Mesendoderm (in vitro differentiated cells): Measurements from ENCODE around the gene ARHGAP10.
"Not testable (repeated sequence)": the region's sequence is repeated elsewhere in the genome, so short reads cannot be mapped to it uniquely, and the experiment has no call there.

ENCODE experiments used
- DNase-seq: peaks from one replicate; pipeline ENCODE4 v3.0.0; 2013
- H2AK5ac ChIP-seq: 2 replicates; pipeline ENCODE4 v1.6.1; 2013; ENCODE audit warnings: low read length, inconsistent platforms
- H2BK120ac ChIP-seq: 2 replicates; pipeline ENCODE4 v1.6.1; 2013; ENCODE audit warnings: low read depth, mild to moderate bottlenecking, low read length, moderate library complexity, mixed read lengths
- H2BK15ac ChIP-seq: replicated peaks from 2 replicates; pipeline ENCODE4 v1.6.1; 2013; ENCODE audit warnings: low read depth, mild to moderate bottlenecking, moderate library complexity
- H2BK5ac ChIP-seq: 2 replicates; pipeline ENCODE4 v1.6.1; 2013; ENCODE audit warnings: low read length, inconsistent platforms
- H3K18ac ChIP-seq: 2 replicates; pipeline ENCODE4 v1.6.1; 2013; ENCODE audit warnings: mild to moderate bottlenecking, low read length, mixed read lengths
- H3K23ac ChIP-seq: one replicate; pipeline ENCODE4 v1.6.1; 2013; ENCODE audit warnings: low read length
- H3K27ac ChIP-seq: 2 replicates; pipeline ENCODE4 v1.5.1; 2013; ENCODE audit warnings: low read depth, mild to moderate bottlenecking, inconsistent platforms, low read length, moderate library complexity
- H3K27me3 ChIP-seq: 2 replicates; pipeline ENCODE4 v1.6.1; 2013; ENCODE audit warnings: low read length, control low read depth, mild to moderate bottlenecking, inconsistent platforms; ENCODE audit not compliant: insufficient read depth, poor library complexity
- H3K36me3 ChIP-seq: 2 replicates; pipeline ENCODE4 v1.6.1; 2013; ENCODE audit warnings: low read length, inconsistent platforms; ENCODE audit not compliant: control insufficient read depth, insufficient read depth
- H3K4ac ChIP-seq: one replicate; pipeline ENCODE4 v1.6.1; 2013; ENCODE audit warnings: low read depth, mild to moderate bottlenecking, low read length, moderate library complexity
- H3K4me1 ChIP-seq: 2 replicates; pipeline ENCODE4 v1.6.1; 2013; ENCODE audit warnings: low read depth, low read length, inconsistent platforms; ENCODE audit not compliant: control insufficient read depth
- H3K4me2 ChIP-seq: 2 replicates; pipeline ENCODE4 v1.6.1; 2013; ENCODE audit warnings: low read length
- H3K4me3 ChIP-seq: 2 replicates; pipeline ENCODE4 v1.5.1; 2013; ENCODE audit warnings: mild to moderate bottlenecking, low read length
- H3K56ac ChIP-seq: one replicate; pipeline ENCODE4 v1.6.1; 2013; ENCODE audit warnings: low read length
- H3K79me1 ChIP-seq: 2 replicates; pipeline ENCODE4 v1.6.1; 2013; ENCODE audit warnings: low read length, inconsistent platforms
- H3K79me2 ChIP-seq: 2 replicates; pipeline ENCODE4 v1.6.1; 2013; ENCODE audit warnings: mild to moderate bottlenecking, low read length; ENCODE audit not compliant: control insufficient read depth, insufficient read depth
- H3K9ac ChIP-seq: 2 replicates; pipeline ENCODE4 v1.6.1; 2013; ENCODE audit warnings: low read length, inconsistent platforms
- H4K5ac ChIP-seq: one replicate; pipeline ENCODE4 v1.6.1; 2013; ENCODE audit warnings: low read length
- H4K8ac ChIP-seq: one replicate; pipeline ENCODE4 v1.6.1; 2013; ENCODE audit warnings: low read depth, mild to moderate bottlenecking, control low read depth, low read length, moderate library complexity
- WGBS: extraction: QIAGEN DNeasy Blood & Tissue Kit; methylation state at CpG from one replicate; pipeline ENCODE4 v1.1.7; 2013; ENCODE audit warnings: low lambda C conversion rate, missing lambda C conversion rate; ENCODE audit not compliant: insufficient coverage; ENCODE audit errors: extremely low coverage; 5-methylcytosine and 5-hydroxymethylcytosine counted together

The ARHGAP10 gene

GRCh38 chr4:148079961-148080360 lies 348.1 kb downstream of the ARHGAP10 start:
- no peak overlapping the region for H3K4me2 ChIP-seq
- H3K9ac ChIP-seq, result no peak overlapping the region
- H3K23ac ChIP-seq, result no peak overlapping the region
- H4K8ac ChIP-seq, result no peak overlapping the region
- H2BK15ac ChIP-seq, result no peak overlapping the region
- no peaks in the 10 kb centered on the region for H3K27me3 ChIP-seq
- H3K4me3 ChIP-seq, result no peak overlapping the region
- H3K56ac ChIP-seq, result no peak overlapping the region
- H2AK5ac ChIP-seq, result no peak overlapping the region
- no peak overlapping the region for H4K5ac ChIP-seq
- H3K79me1 ChIP-seq, result no peaks in the 10 kb centered on the region
- H3K4ac ChIP-seq, result no peak overlapping the region
- H2BK120ac ChIP-seq, result no peak overlapping the region
- no peaks in the 10 kb centered on the region for H3K79me2 ChIP-seq
- no CpG with 5 or more reads among the region's 7 CpGs for WGBS
- DNase-seq, result no peak
- H3K18ac ChIP-seq, result no peak overlapping the region
- H3K27ac ChIP-seq, result no peak overlapping the region
- no peak overlapping the region for H2BK5ac ChIP-seq
- H3K4me1 ChIP-seq, result no peaks in the 10 kb centered on the region
- H3K36me3 ChIP-seq, result no peaks in the 10 kb centered on the region

DNA sequence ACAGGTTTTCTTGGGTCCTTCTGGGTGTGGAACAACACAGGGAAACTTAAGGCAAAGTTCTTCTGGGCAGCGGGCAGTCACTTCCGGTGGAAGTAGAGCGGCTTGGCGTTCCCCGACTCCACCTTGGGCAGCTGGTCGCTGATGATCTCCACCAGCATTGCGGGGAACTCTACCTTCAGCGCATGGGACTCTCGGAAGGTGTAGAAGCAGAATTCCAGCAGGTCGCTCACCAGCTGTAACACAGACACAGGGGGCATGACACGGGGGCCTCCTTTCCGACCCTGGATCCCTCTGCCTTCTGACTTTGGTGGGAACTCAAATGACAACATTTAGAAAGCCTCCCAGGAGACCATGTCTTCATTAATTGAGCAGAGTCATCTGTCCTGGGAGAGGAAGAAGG lies 349.4 kb downstream of the ARHGAP10 start:
- Histone ChIP-seq H2BK5ac (no peak overlapping the region), H3K79me1 (no peaks in the 10 kb centered on the region), H3K27me3 (no peaks in the 10 kb centered on the region), H3K23ac (no peak overlapping the region), H2BK120ac (no peak overlapping the region), H3K36me3 (no peaks in the 10 kb centered on the region), H3K4me1 (no peaks in the 10 kb centered on the region), H3K9ac (no peak overlapping the region), H3K4me2 (no peak overlapping the region), H2AK5ac (no peak overlapping the region), H3K27ac (no peak overlapping the region), H3K4ac (no peak overlapping the region), H3K18ac (no peak overlapping the region), H3K79me2 (no peaks in the 10 kb centered on the region), H4K8ac (no peak overlapping the region), H4K5ac (no peak overlapping the region), H2BK15ac (no peak overlapping the region), H3K4me3 (no peak overlapping the region), H3K56ac (no peak overlapping the region)
- no CpG with 5 or more reads among the region's 12 CpGs for WGBS
- DNase-seq, result no peak

DNA sequence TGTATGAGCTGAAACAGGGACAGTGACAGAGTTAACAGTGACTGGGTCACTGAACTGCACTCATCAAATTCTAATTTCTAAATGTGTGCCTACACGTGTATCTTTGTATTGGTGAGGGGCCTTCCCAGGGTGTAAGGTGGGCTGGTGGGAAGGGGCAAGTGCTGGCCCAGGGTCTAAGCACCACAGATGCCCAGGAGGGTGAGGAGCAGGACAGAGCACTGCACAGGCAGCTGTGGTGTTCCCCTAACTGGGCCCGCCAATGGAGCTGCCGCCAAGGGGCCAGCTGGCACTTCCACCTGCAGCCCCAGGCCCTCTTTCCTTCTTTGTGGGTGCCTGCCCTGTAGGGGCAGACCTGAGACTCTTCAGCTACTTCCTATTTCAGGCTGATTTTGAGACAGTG lies 349.9 kb downstream of the ARHGAP10 start:
- no peaks in the 10 kb centered on the region for H3K36me3 ChIP-seq
- H4K8ac ChIP-seq, result no peak overlapping the region
- no CpG with 5 or more reads among the region's 3 CpGs for WGBS
- H3K18ac ChIP-seq, result no peak overlapping the region
- no peak overlapping the region for H2BK15ac ChIP-seq
- H3K27ac ChIP-seq, result no peak overlapping the region
- no peak overlapping the region for H3K4me2 ChIP-seq
- no peak overlapping the region for H3K4me3 ChIP-seq
- no peaks in the 10 kb centered on the region for H3K79me1 ChIP-seq
- no peak overlapping the region for H2AK5ac ChIP-seq
- no peak overlapping the region for H3K23ac ChIP-seq
- no peak overlapping the region for H4K5ac ChIP-seq
- H3K56ac ChIP-seq, result no peak overlapping the region
- H3K27me3 ChIP-seq, result no peaks in the 10 kb centered on the region
- H3K9ac ChIP-seq, result no peak overlapping the region
- no peaks in the 10 kb centered on the region for H3K79me2 ChIP-seq
- no peak for DNase-seq
- no peaks in the 10 kb centered on the region for H3K4me1 ChIP-seq
- H2BK5ac ChIP-seq, result no peak overlapping the region
- no peak overlapping the region for H3K4ac ChIP-seq
- no peak overlapping the region for H2BK120ac ChIP-seq

GRCh38 chr4:148083073-148083472 lies 351.2 kb downstream of the ARHGAP10 start:
- H3K18ac ChIP-seq, H3K27me3 ChIP-seq, H3K4me3 ChIP-seq, H3K56ac ChIP-seq, H2BK15ac ChIP-seq, H3K4ac ChIP-seq, H3K4me1 ChIP-seq, H2AK5ac ChIP-seq, H3K79me2 ChIP-seq, H3K27ac ChIP-seq, H2BK120ac ChIP-seq, H4K8ac ChIP-seq, H3K9ac ChIP-seq, H3K4me2 ChIP-seq, H3K79me1 ChIP-seq, H3K36me3 ChIP-seq, H2BK5ac ChIP-seq, H3K23ac ChIP-seq, DNase-seq, H4K5ac ChIP-seq: not testable (repeated sequence)
- no CpG with 5 or more reads among the region's 4 CpGs for WGBS

DNA sequence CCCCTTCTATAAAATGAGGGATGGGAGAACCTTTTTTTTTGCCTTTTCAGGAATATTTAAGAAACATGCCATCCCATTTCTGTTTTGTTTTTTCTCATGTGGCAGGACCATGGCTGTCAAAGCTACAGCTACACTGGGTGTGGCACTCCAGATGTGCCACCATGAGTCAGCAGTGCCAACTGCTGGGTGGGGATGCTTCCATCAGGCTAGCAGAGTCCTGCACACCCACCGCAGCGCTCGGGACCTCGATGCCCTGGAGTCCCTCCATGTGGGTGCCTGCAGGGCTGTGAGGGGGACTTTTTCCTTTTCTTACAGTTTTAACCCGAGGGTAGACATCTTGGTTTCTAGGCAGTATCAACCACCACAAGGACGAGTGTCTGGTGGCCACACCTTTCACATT lies 357.7 kb downstream of the ARHGAP10 start:
- Histone ChIP-seq H3K18ac (no peak overlapping the region), H2BK5ac (no peak overlapping the region), H3K4me1 (no peaks in the 10 kb centered on the region), H3K4me2 (no peak overlapping the region), H3K27me3 (no peaks in the 10 kb centered on the region), H3K79me1 (no peaks in the 10 kb centered on the region), H3K27ac (no peak overlapping the region), H2BK15ac (no peak overlapping the region), H4K5ac (no peak overlapping the region), H3K9ac (no peak overlapping the region), H2BK120ac (no peak overlapping the region), H3K4ac (no peak overlapping the region), H2AK5ac (no peak overlapping the region), H3K79me2 (no peaks in the 10 kb centered on the region), H4K8ac (no peak overlapping the region), H3K36me3 (no peaks in the 10 kb centered on the region), H3K56ac (no peak overlapping the region), H3K4me3 (no peak overlapping the region), H3K23ac (no peak overlapping the region)
- no CpG with 5 or more reads among the region's 6 CpGs for WGBS
- DNase-seq, result no peak

DNA sequence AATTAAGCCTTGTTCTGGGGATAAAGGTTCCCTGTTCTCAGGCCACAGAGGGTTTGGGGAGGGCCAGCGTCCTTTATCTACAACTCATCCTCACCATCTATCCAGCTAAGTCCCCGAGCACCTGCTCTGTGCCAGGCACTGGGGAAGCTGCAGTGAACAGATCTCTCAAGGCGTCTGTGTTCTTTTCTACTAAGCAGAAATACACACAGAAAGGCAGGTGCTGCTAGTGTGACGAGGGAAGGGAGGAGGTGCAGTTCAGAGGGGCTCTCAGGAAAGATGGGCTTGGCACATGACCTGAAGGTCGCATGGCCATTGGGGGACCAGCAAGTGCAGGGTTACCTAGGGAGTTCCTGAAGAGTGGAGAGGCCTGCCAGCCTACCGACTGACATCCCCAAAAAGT lies 358.1 kb downstream of the ARHGAP10 start:
- Histone ChIP-seq H3K4me2 (no peak overlapping the region), H3K4me1 (no peaks in the 10 kb centered on the region), H3K18ac (no peak overlapping the region), H3K4ac (no peak overlapping the region), H3K79me1 (no peaks in the 10 kb centered on the region), H3K27ac (no peak overlapping the region), H3K4me3 (no peak overlapping the region), H3K23ac (no peak overlapping the region), H3K27me3 (no peaks in the 10 kb centered on the region), H2BK5ac (no peak overlapping the region), H4K8ac (no peak overlapping the region), H3K9ac (no peak overlapping the region), H2BK15ac (no peak overlapping the region), H3K56ac (no peak overlapping the region), H2BK120ac (no peak overlapping the region), H3K36me3 (no peaks in the 10 kb centered on the region), H4K5ac (no peak overlapping the region), H2AK5ac (no peak overlapping the region), H3K79me2 (no peaks in the 10 kb centered on the region)
- WGBS, result no CpG with 5 or more reads among the region's 6 CpGs
- no peak for DNase-seq
